ENCODE data around the gene ZNF860.

- TF ChIP-seq CTCF (IDR thresholded peaks at IDR 0.05; ENCODE audit: low read depth, low read length) (no peak), POLR2A (IDR thresholded peaks at IDR 0.05; ENCODE audit: extremely low read depth, insufficient read length) (no peak), MAX (IDR thresholded peaks at IDR 0.05; ENCODE audit: low read depth, low read length) (no peak), MYC (IDR thresholded peaks at IDR 0.05; ENCODE audit: low read depth, low read length) (no peak)
Observed at GRCh38 chr3:31973081-31973480, 8.5 kb upstream of the ZNF860 start.
